Activated CD4-positive, alpha-beta memory T cell treated with anti-CD3 and anti-CD28 coated beads for 36 hours (primary cell): ENCODE data around the gene NUP210L. TPM values are rescaled to one million over a fixed set of nuclear protein-coding genes. Genes with fewer than 3 reads are reported as not detected.
A peak's percentile ranks its signal among the peaks of the same experiment; 100 is the strongest.

Experiments used
- CTCF ChIA-PET: fragments of 350-600 bp; sonication (Branson Sonifier 250); formaldehyde crosslinking; loops from one replicate; lab custom pipeline; 2021; ENCODE audit warnings: antibody characterized with exemption, inconsistent platforms; lab: Charles Lee
- POLR2A ChIA-PET: fragments of 350-600 bp; sonication (Branson Sonifier 250); formaldehyde crosslinking; loops from one replicate; lab custom pipeline; 2021; ENCODE audit warnings: antibody characterized with exemption; lab: Charles Lee
- DNase-seq: peaks from one replicate; pipeline ENCODE4 v3.0.0-alpha.2; 2020
- H3K27ac Mint-ChIP-seq: one replicate; pipeline ENCODE4 v1.8.0; 2021; ENCODE audit warnings: mixed read lengths
- H3K27me3 Mint-ChIP-seq: one replicate; pipeline ENCODE4 v1.8.0; 2021; ENCODE audit warnings: mixed read lengths
- H3K36me3 Mint-ChIP-seq: one replicate; pipeline ENCODE4 v1.8.0; 2021; ENCODE audit warnings: mixed read lengths
- H3K4me1 Mint-ChIP-seq: one replicate; pipeline ENCODE4 v1.8.0; 2021; ENCODE audit warnings: low read depth, mixed read lengths
- H3K4me3 Mint-ChIP-seq: one replicate; pipeline ENCODE4 v1.8.0; 2021; ENCODE audit warnings: mild to moderate bottlenecking, mixed read lengths
- H3K9me3 Mint-ChIP-seq: one replicate; pipeline ENCODE4 v1.8.0; 2021; ENCODE audit warnings: mixed read lengths
- intact Hi-C: fragments of 100-400 bp; cut with micrococcal nuclease; formaldehyde crosslinking; loops from one replicate; pipeline ENCODE4 v1.15.1; 2023
- total RNA-seq, 2 experiments: library from RNA; stranded (reverse); gene quantifications; one replicate each; pipeline ENCODE4 v1.2.3, GENCODE V29; 2021

The NUP210L gene
- total RNA-seq, 2 experiments from 2014 or later = 0.05 to 0.12 TPM

- peaks cover 34% of the 10 kb centered on the region for H3K36me3 Mint-ChIP-seq
- intact Hi-C loops = loop anchor here (10.0 kb wide), 3 partner anchors 312 to 472 kb away; partner anchors contain the start of genes HAX1, S100A3, S100A4 and S100A5
- peak overlapping the region; percentile 76 for H3K4me3 Mint-ChIP-seq
- peak overlapping the region; percentile 85 for H3K27ac Mint-ChIP-seq
- H3K4me1 Mint-ChIP-seq = peaks cover 42% of the 10 kb centered on the region
- peak; percentile 51 for DNase-seq
- H3K9me3 Mint-ChIP-seq = no peaks in the 10 kb centered on the region
- ChIA-PET POLR2A (interaction anchor here (0.7 to 2.8 kb wide), 10 partner anchors 11 to 258 kb away, joined by 3 to 19 read pairs (median 4); partner anchors contain the start of genes DENND4B, JTB, RPS27 and UBAP2L), CTCF (interaction anchor here (2.6 to 2.7 kb wide), 2 partner anchors 17 to 24 kb away, joined by 18 to 20 read pairs; partner anchors contain the start of genes DENND4B and RAB13)
- no peaks in the 10 kb centered on the region for H3K27me3 Mint-ChIP-seq
These were observed 192.5 kb downstream of the NUP210L start for GRCh38 chr1:153962088-153963029.

DNA sequence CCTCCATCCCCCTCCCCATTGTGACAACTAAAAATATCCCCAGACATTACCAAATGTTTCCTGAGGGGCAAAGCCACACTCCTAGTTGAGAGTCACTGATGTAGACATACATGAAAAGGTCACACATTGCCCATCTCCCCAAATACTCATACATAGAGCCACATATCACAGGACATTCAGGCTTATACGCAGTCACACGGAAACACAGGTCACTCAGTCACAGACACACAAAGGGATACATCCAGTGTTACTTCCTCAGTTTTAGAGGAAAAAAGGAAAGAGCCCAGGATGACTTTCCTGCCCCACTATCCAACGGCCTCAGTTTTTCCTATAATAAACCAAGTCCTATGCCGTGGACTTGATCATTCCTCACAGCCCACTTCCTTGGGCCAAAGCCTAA lies 193.5 kb downstream of the NUP210L start:
- intact Hi-C loops = loop anchor here (10.0 kb wide), 3 partner anchors 313 to 473 kb away; partner anchors contain the start of genes HAX1, S100A3, S100A4 and S100A5
- no peak for DNase-seq
- Mint-ChIP-seq H3K27me3 (no peaks in the 10 kb centered on the region), H3K9me3 (no peaks in the 10 kb centered on the region), H3K27ac (peak overlapping the region; percentile 85), H3K36me3 (peaks cover 28% of the 10 kb centered on the region), H3K4me3 (peak overlapping the region; percentile 76), H3K4me1 (peaks cover 49% of the 10 kb centered on the region)
- ChIA-PET POLR2A (interaction anchor here (0.9 to 1.0 kb wide), 2 partner anchors 12 to 29 kb away, joined by 3 read pairs; partner anchors contain the start of gene RPS27), CTCF (interaction anchor here (1.4 kb wide), 1 partner anchor 15 kb away, joined by 3 read pairs; the partner anchor contains the start of gene DENND4B)

- Mint-ChIP-seq H3K4me1 (peaks cover 49% of the 10 kb centered on the region), H3K36me3 (peaks cover 26% of the 10 kb centered on the region), H3K27me3 (no peaks in the 10 kb centered on the region), H3K4me3 (no peak overlapping the region), H3K27ac (peak overlapping the region; percentile 26), H3K9me3 (no peaks in the 10 kb centered on the region)
- ChIA-PET POLR2A (no interaction called here), CTCF (interaction anchor here (2.4 kb wide), 1 partner anchor 14 kb away, joined by 13 read pairs; the partner anchor contains the start of gene DENND4B)
- intact Hi-C loops = loop anchor here (10.0 kb wide), 3 partner anchors 315 to 475 kb away; partner anchors contain the start of genes HAX1, S100A3, S100A4 and S100A5
- no peak for DNase-seq
These were observed 194.7 kb downstream of the NUP210L start for GRCh38 chr1:153960206-153960605.

DNA sequence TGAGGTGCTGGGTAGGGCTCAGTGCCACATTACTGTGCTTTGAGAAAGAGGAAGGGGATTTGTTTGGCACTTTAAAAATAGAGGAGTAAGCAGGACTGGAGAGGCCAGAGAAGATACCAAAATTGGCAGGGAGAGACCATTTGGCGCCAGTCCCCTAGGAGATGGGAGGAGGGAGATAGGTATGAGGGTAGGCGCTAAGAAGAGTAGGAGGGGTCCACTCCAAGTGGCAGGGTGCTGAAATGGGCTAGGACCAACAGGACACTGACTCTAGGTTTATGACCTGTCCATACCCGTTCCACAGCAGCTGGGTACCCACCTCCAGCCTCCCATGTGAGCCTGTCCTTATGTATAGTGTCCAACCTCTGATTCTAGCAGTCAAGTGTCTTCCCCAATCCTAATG lies 195.4 kb downstream of the NUP210L start:
- no peaks in the 10 kb centered on the region for H3K27me3 Mint-ChIP-seq
- ChIA-PET POLR2A (interaction anchor here (0.7 to 4.1 kb wide), 6 partner anchors 7 to 32 kb away, joined by 3 to 23 read pairs (median 4); partner anchors contain the start of genes CREB3L4, DENND4B and JTB), CTCF (interaction anchor here (1.2 to 2.4 kb wide), 3 partner anchors 8 to 28 kb away, joined by 4 to 13 read pairs (median 6); partner anchors contain the start of genes CREB3L4 and DENND4B)
- DNase-seq = no peak
- peaks cover 49% of the 10 kb centered on the region for H3K4me1 Mint-ChIP-seq
- no peaks in the 10 kb centered on the region for H3K9me3 Mint-ChIP-seq
- H3K27ac Mint-ChIP-seq = peak overlapping the region; percentile 26
- H3K36me3 Mint-ChIP-seq = peaks cover 26% of the 10 kb centered on the region
- intact Hi-C loops = loop anchor here (2.0 to 5.0 kb wide), 2 partner anchors 37 to 327 kb away; partner anchors contain the start of genes CHTOP and GATAD2B
- no peak overlapping the region for H3K4me3 Mint-ChIP-seq

DNA sequence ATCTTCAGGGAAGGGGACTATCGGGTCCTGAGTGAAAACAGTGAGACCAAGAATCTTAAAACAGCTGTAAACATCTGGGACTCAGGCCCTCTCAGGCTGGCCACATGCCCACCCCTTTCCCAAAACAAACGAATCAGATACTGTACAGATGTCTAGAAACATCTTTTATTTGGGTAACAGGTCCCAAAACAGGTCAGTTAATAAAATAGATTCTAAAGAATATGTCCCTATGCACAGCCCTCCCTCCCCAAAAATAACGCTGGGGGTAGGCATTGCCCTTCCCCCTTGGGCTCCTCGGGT lies 196.0 kb downstream of the NUP210L start:
- CTCF ChIA-PET = interaction anchor here (1.0 to 2.4 kb wide), 4 partner anchors 9 to 28 kb away, joined by 3 to 13 read pairs (median 5); partner anchors contain the start of genes CREB3L4, DENND4B and RAB13
- Mint-ChIP-seq H3K4me1 (peaks cover 50% of the 10 kb centered on the region), H3K27me3 (no peaks in the 10 kb centered on the region), H3K9me3 (no peaks in the 10 kb centered on the region), H3K4me3 (peak overlapping the region; percentile 97), H3K36me3 (peaks cover 31% of the 10 kb centered on the region), H3K27ac (peak overlapping the region; percentile 96)
- DNase-seq = no peak
- POLR2A ChIA-PET = interaction anchor here (0.7 to 4.1 kb wide), 7 partner anchors 7 to 33 kb away, joined by 3 to 23 read pairs (median 4); partner anchors contain the start of genes CREB3L4, DENND4B, JTB and RPS27
- intact Hi-C loops = loop anchor here (1.0 to 5.0 kb wide), 7 partner anchors 8 to 327 kb away; partner anchors contain the start of genes CHTOP, CREB3L4, GATAD2B and JTB

- Mint-ChIP-seq H3K4me3 (peak within 1 kb of the TSS; percentile 97), H3K36me3 (peaks cover 33% of the 10 kb centered on the region), H3K4me1 (peaks cover 51% of the 10 kb centered on the region), H3K27me3 (no peaks in the 10 kb centered on the region), H3K27ac (peak within 1 kb of the TSS; percentile 96), H3K9me3 (no peaks in the 10 kb centered on the region)
- peak; percentile 99 for DNase-seq
- intact Hi-C loops = loop anchor here (1.0 to 5.0 kb wide), 7 partner anchors 9 to 326 kb away; partner anchors contain the start of genes CHTOP, CREB3L4, GATAD2B and JTB
- ChIA-PET POLR2A (interaction anchor here (0.7 to 4.1 kb wide), 8 partner anchors 8 to 36 kb away, joined by 3 to 23 read pairs (median 4); partner anchors contain the start of genes CREB3L4, DENND4B, JTB and RPS27), CTCF (interaction anchor here (1.0 to 2.4 kb wide), 4 partner anchors 9 to 29 kb away, joined by 3 to 13 read pairs (median 5); partner anchors contain the start of genes CREB3L4, DENND4B and RAB13)
These were observed 196.5 kb downstream of the NUP210L start, which contains the start of gene CRTC2 for GRCh38 chr1:153958111-153958960. TSS of gene CRTC2 (minus strand) at chr1:153958612. CDS start at chr1:153958497, 115 bp downstream.

DNA sequence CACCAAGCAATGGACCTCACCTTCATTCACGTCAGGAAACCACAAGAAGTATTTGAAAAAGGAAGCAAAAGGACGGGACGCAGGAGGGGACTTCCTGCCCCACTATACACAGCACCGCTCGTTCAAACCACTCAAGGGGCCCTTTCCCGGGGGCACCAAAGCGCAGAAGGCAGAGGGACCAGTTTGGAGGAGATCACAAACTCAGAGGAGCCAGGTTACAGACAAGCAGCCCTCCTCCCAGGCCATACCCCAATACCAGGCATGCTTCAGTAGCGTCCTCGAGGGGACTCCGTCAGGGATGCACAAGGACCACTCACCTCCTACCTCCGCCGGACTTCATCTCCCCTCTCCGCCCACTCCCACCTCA lies 197.1 kb downstream of the NUP210L start:
- peak overlapping the region; percentile 96 for H3K27ac Mint-ChIP-seq
- intact Hi-C loops = loop anchor here (1.0 to 5.0 kb wide), 7 partner anchors 10 to 325 kb away; partner anchors contain the start of genes CHTOP, CREB3L4, GATAD2B and JTB
- DNase-seq = peak; percentile 65
- no peaks in the 10 kb centered on the region for H3K9me3 Mint-ChIP-seq
- H3K36me3 Mint-ChIP-seq = peaks cover 35% of the 10 kb centered on the region
- ChIA-PET CTCF (interaction anchor here (1.0 to 2.4 kb wide), 3 partner anchors 11 to 92 kb away, joined by 3 to 31 read pairs (median 13); partner anchors contain the start of gene DENND4B), POLR2A (interaction anchor here (1.2 to 4.1 kb wide), 4 partner anchors 9 to 36 kb away, joined by 3 to 23 read pairs (median 17); partner anchors contain the start of genes CREB3L4 and DENND4B)
- H3K27me3 Mint-ChIP-seq = no peaks in the 10 kb centered on the region
- H3K4me1 Mint-ChIP-seq = peaks cover 51% of the 10 kb centered on the region
- peak overlapping the region; percentile 97 for H3K4me3 Mint-ChIP-seq

DNA sequence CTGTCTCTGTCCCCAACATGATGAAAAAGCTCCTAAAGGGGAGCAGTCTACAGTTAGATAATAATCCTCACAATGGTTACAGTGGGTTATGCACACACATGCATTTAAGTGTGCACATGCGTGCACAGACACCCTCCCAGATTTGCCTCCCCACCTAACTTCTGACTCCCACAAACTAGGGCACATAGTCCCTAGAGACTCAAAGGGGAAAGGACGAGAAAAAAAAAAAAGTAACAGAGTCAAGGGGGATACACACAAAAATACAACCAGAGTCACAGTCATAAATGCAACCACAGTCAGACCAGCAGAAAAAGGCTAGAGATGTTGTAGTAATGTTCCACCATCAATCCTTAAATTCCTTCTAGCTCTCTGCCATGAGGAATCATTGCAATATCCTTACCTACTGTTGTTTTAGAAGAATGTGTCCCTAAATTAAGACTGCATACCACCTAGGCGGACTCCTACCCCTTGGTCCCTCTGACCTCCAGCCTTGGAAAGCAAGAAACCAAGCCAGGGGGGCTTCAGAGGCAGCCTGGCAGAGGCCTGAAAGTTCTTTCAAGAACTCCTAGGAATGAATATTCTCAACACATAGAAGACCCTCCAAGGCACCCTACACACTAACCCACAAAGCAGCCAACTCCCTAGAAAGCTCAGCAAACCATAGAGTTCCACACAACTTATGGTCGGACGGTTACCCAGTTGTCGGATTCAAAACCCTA lies 197.7 kb downstream of the NUP210L start:
- Mint-ChIP-seq H3K9me3 (no peaks in the 10 kb centered on the region), H3K4me3 (peak overlapping the region; percentile 97), H3K27me3 (no peaks in the 10 kb centered on the region), H3K4me1 (peaks cover 46% of the 10 kb centered on the region), H3K27ac (peak overlapping the region; percentile 96), H3K36me3 (peaks cover 36% of the 10 kb centered on the region)
- intact Hi-C loops = loop anchor here (5.0 kb wide), 1 partner anchor 325 kb away; the partner anchor contains the start of gene CHTOP
- ChIA-PET CTCF (interaction anchor here (0.9 to 2.4 kb wide), 6 partner anchors 11 to 323 kb away, joined by 3 to 31 read pairs (median 4); partner anchors contain the start of genes CHTOP, DENND4B, JTB and RAB13), POLR2A (interaction anchor here (0.8 to 4.1 kb wide), 6 partner anchors 9 to 35 kb away, joined by 3 to 23 read pairs (median 4); partner anchors contain the start of genes CREB3L4 and DENND4B)
- no peak for DNase-seq

- Mint-ChIP-seq H3K9me3 (no peaks in the 10 kb centered on the region), H3K36me3 (peaks cover 40% of the 10 kb centered on the region), H3K27ac (peak overlapping the region; percentile 47), H3K4me1 (peaks cover 33% of the 10 kb centered on the region), H3K4me3 (no peak overlapping the region), H3K27me3 (no peaks in the 10 kb centered on the region)
- ChIA-PET CTCF (interaction anchor here (1.1 kb wide), 1 partner anchor 9 kb away, joined by 4 read pairs; the partner anchor contains the start of gene DENND4B), POLR2A (interaction anchor here (3.3 kb wide), 1 partner anchor 9 kb away, joined by 21 read pairs; the partner anchor contains the start of gene DENND4B)
- intact Hi-C loops = loop anchor here (5.0 kb wide), 1 partner anchor 323 kb away; the partner anchor contains the start of gene CHTOP
- no peak for DNase-seq
These were observed 200.0 kb downstream of the NUP210L start for GRCh38 chr1:153954826-153955225.
